ENCODE measurements around the gene WDR72. TPM values are rescaled to one million over a fixed set of nuclear protein-coding genes. Genes with fewer than 3 reads are reported as not detected.

Gene WDR72
- polyA plus RNA-seq, 1 experiment = not detected

DNA sequence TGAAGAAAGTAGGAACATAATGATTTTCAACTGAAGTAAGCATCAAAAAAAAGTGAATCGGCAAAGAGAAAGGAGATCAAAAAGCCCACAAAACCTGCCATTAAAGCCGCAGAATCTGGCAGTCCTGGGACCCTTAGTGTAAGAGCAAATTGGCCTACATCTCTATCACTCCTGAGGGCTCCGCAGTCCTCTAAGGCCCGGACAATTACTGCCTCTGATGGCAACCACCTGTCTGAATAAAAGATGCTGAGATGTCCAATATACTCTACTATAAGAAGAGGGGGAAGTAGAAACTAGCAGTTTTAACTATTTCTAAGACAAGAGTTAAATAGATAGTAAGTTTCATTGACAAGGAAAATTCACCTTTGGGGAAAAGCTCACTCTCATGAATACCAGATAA, 20.3 kb downstream of the WDR72 start:
- ChIA-PET CTCF (no interaction called here), POLR2A (no interaction called here)
- H3K27me3 ChIP-seq (ENCODE audit: control insufficient read depth, insufficient read depth, low read length) = no peaks in the 10 kb centered on the region
- no peaks in the 10 kb centered on the region for H3K36me3 ChIP-seq (ENCODE audit: control insufficient read depth, insufficient read depth, low read length)
- H3K4me3 ChIP-seq (ENCODE audit: low read depth, low read length) = no peak overlapping the region
- TF ChIP-seq, protein P1, sequence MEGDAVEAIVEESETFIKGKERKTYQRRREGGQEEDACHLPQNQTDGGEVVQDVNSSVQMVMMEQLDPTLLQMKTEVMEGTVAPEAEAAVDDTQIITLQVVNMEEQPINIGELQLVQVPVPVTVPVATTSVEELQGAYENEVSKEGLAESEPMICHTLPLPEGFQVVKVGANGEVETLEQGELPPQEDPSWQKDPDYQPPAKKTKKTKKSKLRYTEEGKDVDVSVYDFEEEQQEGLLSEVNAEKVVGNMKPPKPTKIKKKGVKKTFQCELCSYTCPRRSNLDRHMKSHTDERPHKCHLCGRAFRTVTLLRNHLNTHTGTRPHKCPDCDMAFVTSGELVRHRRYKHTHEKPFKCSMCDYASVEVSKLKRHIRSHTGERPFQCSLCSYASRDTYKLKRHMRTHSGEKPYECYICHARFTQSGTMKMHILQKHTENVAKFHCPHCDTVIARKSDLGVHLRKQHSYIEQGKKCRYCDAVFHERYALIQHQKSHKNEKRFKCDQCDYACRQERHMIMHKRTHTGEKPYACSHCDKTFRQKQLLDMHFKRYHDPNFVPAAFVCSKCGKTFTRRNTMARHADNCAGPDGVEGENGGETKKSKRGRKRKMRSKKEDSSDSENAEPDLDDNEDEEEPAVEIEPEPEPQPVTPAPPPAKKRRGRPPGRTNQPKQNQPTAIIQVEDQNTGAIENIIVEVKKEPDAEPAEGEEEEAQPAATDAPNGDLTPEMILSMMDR (IDR thresholded peaks at IDR 0.05; ENCODE audit: insufficient read depth, low read depth, low read length) = no peak
- no peak for DNase-seq (ENCODE audit: low read depth)

- Histone ChIP-seq H3K36me3 (ENCODE audit: control insufficient read depth, insufficient read depth, low read length) (no peaks in the 10 kb centered on the region), H3K27me3 (ENCODE audit: control insufficient read depth, insufficient read depth, low read length) (no peaks in the 10 kb centered on the region), H3K4me3 (ENCODE audit: low read depth, low read length) (no peak overlapping the region)
- ChIA-PET POLR2A (no interaction called here), CTCF (interaction anchor here (0.7 kb wide), 1 partner anchor 13 kb away, joined by 3 read pairs; no protein-coding TSS in a partner anchor)
- TF ChIP-seq, protein P1 (IDR thresholded peaks at IDR 0.05; ENCODE audit: insufficient read depth, low read depth, low read length) = no peak
- no peak for DNase-seq (ENCODE audit: low read depth)
Measured at GRCh38 chr15:53721334-53722087, 38.0 kb downstream of the WDR72 start.

DNA sequence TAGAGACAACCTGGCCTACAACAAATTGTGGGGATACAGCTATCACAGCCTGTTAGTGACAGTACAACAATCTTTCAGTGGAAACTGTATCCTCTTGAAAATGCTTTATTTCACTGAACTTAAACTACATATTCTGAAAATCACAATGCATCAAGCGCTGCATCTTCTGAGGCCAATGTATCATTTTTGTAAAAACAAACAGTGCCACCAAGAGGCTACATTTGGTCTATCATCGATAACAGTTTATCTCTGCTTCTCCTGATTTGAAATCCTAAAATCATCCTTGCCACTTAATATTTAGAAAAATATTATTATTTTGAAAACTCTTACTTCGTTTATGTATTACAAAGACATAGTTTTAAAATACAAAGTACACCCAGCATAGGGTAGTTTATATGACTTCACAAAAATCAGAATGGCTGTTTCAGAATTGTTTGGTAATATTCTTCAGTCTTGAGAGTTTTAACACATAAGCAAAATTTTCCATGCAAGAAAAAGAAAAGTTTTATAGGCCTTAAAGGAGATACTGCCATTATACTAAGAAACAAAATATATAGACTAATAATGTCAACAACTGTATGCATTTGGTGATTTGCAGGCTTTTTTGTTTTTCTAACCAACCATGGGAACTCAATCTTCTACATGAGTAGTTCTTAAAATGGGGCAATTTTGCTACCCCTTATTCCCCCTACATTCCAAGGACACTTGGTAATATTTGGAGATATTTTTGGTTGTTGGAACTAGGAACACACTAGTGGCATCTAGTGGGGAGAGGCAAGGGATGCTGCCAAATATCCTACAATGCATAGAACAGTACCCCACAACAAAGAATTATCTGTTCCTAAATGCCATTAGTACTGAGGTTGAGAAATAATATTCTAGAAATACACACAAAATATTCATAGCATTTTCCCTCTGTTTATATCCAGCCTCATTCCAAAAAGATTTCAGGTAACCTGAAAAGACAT, 42.3 kb downstream of the WDR72 start:
- no peaks in the 10 kb centered on the region for H3K27me3 ChIP-seq (ENCODE audit: control insufficient read depth, insufficient read depth, low read length)
- TF ChIP-seq, protein P1 (IDR thresholded peaks at IDR 0.05; ENCODE audit: insufficient read depth, low read depth, low read length) = no peak
- no peaks in the 10 kb centered on the region for H3K36me3 ChIP-seq (ENCODE audit: control insufficient read depth, insufficient read depth, low read length)
- DNase-seq (ENCODE audit: low read depth) = no peak
- no peak overlapping the region for H3K4me3 ChIP-seq (ENCODE audit: low read depth, low read length)
- POLR2A ChIA-PET = no interaction called here
- CTCF ChIA-PET = no interaction called here

- ChIA-PET CTCF (no interaction called here), POLR2A (no interaction called here)
- H3K27me3 ChIP-seq (ENCODE audit: control insufficient read depth, insufficient read depth, low read length) = no peaks in the 10 kb centered on the region
- DNase-seq (ENCODE audit: low read depth) = no peak
- no peaks in the 10 kb centered on the region for H3K36me3 ChIP-seq (ENCODE audit: control insufficient read depth, insufficient read depth, low read length)
- TF ChIP-seq, protein P1 (IDR thresholded peaks at IDR 0.05; ENCODE audit: insufficient read depth, low read depth, low read length) = no peak
- H3K4me3 ChIP-seq (ENCODE audit: low read depth, low read length) = no peak overlapping the region
Measured at GRCh38 chr15:53713218-53713617, 46.2 kb downstream of the WDR72 start.

DNA sequence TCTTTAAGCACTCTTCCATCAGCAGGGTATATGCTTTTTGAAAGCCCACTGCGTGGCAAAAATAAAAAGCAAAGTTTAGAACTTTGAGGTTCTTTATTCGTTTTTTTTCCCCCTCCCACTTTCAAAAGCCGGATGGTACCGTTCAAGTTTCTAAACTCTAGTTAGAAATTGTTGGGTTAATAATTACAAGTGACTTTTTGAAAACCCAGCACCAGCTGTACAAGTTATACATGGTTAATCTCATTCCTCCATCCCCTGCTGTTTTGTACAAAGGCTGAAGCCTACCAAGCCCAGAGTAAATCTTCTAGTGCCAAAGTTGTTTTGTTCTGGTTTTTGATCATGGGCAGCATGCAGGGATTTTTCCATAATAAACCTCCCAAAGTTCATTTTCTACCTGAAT, 48.6 kb downstream of the WDR72 start:
- no peak overlapping the region for H3K4me3 ChIP-seq (ENCODE audit: low read depth, low read length)
- DNase-seq (ENCODE audit: low read depth) = no peak
- TF ChIP-seq, protein P1 (IDR thresholded peaks at IDR 0.05; ENCODE audit: insufficient read depth, low read depth, low read length) = no peak
- ChIA-PET POLR2A (no interaction called here), CTCF (no interaction called here)
- no peaks in the 10 kb centered on the region for H3K27me3 ChIP-seq (ENCODE audit: control insufficient read depth, insufficient read depth, low read length)
- H3K36me3 ChIP-seq (ENCODE audit: control insufficient read depth, insufficient read depth, low read length) = no peaks in the 10 kb centered on the region
